GM18907 (cell line): Measurements from ENCODE around the gene HECA.
"Not testable (repeated sequence)": the region's sequence is repeated elsewhere in the genome, so short reads cannot be mapped to it uniquely, and the experiment has no call there.

ENCODE experiments used
- ATAC-seq: cut with Tn5 transposase; IDR thresholded peaks from one replicate; pipeline ENCODE4 v1.9.1; 2021; ENCODE audit warnings: mild to moderate bottlenecking, moderate library complexity; ENCODE audit not compliant: unreplicated experiment

HECA gene

GRCh38 chr6:139135578-139136545, 982 bp downstream of the HECA start:
- ATAC-seq, result peak; percentile 35

DNA sequence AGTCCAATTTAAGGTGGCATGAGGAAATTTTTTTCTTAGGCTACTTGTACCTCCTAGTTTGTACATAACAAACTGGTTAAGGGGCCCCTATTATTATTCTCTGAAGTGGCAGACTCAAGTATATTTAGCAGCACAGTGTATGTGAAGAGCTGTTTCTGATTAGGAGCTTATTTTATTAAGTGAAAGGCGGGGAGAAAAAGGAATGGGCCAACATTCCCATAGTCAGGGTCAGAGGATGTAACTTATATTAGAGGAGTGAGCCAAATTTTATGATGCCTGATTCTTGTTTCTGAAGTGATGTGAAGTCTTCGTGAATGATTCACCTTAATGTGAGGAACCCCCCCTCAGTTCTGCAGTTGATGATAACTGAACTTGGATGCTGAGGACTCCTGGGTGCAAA, 2.8 kb downstream of the HECA start:
- ATAC-seq, result no peak

DNA sequence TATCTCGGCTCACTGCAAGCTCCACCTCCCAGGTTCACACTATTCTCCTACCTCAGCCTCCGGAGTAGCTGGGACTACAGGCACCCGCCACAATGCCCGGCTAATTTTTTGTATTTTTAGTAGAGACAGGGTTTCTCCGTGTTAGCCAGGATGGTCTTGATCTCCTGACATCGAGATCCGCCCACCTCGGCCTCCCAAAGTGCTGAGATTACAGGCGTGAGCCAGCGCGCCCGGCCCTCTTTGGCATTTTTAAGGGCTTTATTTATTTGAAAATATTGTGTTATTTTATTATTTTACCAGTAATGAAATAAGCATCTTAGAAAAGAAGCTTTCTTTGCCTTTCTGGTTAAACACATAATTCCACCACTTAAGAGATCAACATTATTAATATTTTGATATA, 6.0 kb downstream of the HECA start:
- not testable (repeated sequence) for ATAC-seq

DNA sequence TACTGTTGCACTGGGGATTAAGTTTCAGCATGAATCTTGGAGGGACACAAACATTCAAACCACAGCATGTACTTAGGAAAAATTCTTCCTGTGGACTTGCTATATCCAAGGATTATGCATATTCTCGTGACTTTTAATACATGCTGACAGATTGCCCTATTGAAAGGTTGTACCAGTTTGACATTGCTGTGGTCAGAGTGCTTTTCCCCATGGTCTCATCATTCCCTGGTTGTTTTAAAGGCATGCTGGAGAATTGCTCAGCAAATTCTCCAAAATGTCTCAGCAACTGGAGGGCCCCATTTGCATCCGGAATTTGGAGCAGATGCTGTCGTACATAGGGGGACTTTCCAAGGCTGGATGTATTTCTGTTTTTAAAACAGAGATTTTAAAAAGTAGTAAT, 7.4 kb downstream of the HECA start:
- ATAC-seq, result no peak

DNA sequence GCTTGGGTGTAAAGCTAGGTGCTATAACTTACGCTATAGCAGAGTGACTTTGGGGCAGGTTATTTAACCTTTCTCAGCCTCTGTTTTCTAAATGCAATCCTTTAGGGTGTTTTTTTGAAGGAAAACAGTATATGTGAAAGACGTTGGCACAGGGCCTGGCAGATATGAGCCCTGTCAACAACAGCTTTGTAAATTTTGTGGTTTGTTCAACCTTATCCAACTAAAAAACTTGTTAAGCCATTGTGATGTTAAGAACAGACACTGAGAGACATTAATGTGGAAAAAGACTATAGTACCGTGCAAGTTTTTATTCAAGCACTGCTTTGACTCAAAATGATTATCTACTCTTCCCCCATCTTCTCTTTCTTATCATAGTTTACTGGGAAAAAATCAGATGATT, 8.2 kb downstream of the HECA start:
- no peak for ATAC-seq

DNA sequence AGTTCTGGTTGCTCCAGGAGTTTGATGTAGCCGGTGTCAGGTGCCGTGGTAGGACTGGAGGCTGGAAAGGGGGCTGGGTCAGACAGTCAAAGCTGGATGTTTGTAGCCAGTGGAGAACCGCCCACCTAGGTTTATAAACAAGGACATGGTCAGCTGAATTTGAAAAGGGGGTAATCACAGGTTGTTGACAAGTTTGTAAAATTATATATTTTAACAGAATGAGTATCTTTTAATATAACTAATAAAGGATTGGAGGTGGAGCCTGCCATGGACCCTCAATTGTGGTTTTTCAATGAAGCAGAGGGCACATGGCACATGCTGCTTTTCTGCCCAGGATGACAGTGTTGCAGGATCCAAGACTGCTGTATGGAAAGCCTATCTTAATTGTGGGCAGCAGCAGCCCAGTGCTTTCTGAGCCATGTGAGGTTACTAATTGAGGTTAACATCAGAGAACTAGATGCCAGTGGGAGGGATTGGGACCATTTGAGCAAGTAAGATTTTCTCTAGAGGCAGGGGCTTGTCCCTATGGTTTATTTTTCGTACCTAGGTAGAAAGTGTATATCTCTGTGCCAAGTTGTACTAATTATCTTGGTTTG, 9.7 kb downstream of the HECA start:
- ATAC-seq, result no peak

DNA sequence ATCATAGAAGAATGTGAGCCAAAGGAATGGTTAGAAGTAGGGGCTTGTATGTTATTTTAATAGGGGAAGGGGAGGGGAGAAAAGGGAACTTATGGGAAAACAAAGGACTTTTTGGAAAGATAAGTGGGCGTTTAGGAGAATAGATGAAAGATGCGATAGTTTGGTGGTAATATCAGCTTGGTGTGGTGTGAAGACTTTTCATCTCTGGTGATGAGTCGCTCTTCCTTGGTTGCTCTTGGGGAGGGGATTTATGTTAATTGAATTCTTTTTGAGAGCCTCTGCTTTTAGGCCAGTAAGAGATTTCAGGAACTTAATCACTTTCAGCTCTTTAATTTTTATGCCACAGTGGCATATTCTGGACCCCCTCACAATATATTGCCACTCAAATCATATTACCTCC, 10.8 kb downstream of the HECA start:
- ATAC-seq, result no peak

DNA sequence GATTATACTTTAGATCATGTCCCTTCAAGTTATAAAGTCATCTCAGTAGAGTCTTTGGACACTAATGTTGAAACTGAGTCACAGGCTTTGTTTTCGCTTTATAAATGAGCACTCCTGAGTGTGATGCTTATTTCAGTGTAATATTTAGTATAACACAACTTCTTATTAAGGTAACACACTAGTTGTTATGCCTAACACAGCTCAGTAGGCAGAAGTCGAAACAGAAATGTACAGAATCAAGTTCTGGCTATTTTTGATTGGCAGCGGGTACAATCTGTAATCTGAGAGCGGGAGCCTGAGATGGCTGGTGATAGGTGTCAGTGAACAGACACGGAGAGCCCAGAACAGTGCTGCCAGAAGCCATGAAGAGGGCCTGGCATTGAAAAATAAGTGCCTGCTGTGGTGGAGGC, 11.4 kb downstream of the HECA start:
- ATAC-seq, result no peak

- ATAC-seq, result no peak
Measured at GRCh38 chr6:139147628-139148027, 12.7 kb downstream of the HECA start.

- no peak for ATAC-seq
Measured at GRCh38 chr6:139148557-139149235, 13.8 kb downstream of the HECA start.

DNA sequence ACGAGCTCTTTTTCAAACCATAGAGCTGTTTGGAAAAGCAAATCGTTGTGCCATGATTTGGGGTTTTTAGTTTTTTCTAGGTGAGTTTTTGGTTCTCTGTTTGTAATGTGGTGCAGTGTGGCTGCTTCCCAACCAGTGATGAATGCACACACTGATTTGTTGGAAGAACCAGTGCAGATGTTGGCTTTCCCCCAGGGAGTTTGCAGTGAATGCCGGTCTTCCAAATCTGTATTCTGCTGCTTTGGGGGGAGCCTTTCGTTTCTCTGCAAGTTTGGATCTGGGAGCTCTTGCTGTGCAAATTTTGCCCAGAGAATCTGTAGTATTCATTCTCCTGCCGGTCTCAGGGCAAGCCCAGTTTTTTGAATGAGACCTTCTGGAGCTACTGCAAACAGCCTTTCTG, 14.5 kb downstream of the HECA start:
- ATAC-seq, result no peak

DNA sequence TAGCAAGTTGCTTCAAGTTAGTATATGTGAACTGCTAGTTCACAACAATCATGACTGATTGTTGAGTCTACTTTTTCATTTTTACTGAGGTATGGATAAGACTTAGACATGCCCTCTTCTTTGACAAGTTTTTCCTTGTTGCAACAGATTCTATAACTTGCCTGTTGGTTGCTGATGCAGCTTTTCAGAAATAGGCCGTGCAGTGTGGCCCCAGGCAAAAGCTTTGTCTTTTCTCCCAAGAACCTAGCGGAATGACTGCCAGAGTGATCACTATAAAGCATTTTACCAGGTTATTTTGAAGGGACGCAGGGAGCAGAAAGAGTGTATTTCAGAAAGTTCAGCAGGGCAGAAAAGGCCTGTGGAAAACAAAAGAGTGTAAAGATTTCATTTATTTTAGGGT, 16.0 kb downstream of the HECA start:
- no peak for ATAC-seq

GRCh38 chr6:139151425-139152087, 16.7 kb downstream of the HECA start:
- ATAC-seq, result no peak

DNA sequence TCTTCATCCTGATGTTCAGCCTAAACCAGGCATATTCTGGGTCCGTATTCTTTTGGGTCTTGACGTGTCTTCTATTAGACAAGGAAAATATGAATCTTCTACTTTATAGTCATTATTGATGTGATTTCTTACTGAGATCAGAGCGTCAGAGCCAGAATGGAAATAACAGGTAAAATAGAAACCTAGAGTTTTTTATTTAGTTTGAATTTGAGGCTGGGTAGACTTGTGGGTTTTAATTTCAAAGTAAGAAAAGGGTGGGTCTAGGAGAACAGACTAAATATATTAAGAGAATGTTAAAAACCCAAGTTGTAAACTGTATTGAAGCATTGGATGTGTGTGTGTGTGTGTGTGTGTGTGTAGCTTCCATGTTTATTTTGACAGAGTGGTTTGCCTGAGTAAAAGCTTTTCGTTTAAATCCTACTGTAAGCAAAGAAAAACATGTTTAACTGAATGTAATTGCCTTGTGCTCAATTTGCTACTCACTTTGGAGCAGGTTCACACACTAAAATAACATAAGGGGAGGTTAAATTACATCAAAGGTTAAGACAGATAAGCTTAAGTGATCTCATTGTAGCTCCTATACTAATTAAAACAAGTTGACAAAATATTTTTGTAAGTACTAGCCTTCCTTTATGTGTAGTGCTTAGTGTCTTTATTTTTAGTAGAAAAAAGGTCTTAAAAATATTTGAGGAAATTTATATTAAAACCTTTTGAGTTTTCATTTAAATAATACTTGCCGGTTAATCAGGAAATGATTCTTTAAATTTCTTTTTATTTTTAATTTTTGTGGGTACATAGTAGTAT, 17.4 kb downstream of the HECA start:
- ATAC-seq, result no peak

DNA sequence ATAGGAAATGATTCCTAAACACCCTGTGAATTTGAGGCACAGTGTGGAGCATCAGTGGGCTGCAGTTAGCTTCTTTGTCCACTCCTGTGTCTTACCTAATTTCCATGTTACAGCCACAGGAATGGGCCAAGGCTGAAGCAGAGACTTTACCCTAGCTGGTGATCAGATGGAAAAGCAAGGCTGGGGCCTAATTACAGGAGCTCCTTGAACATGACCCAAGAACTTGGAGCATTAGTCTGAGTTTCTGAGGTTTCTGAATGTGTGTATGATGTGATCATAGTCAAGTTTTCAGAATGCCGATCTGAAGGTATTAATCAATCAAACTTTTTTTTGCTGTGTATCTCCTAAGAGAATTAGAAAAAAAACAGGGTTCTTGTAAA, 18.0 kb downstream of the HECA start:
- no peak for ATAC-seq

- no peak for ATAC-seq
Measured at GRCh38 chr6:139153855-139154254, 19.0 kb downstream of the HECA start.

DNA sequence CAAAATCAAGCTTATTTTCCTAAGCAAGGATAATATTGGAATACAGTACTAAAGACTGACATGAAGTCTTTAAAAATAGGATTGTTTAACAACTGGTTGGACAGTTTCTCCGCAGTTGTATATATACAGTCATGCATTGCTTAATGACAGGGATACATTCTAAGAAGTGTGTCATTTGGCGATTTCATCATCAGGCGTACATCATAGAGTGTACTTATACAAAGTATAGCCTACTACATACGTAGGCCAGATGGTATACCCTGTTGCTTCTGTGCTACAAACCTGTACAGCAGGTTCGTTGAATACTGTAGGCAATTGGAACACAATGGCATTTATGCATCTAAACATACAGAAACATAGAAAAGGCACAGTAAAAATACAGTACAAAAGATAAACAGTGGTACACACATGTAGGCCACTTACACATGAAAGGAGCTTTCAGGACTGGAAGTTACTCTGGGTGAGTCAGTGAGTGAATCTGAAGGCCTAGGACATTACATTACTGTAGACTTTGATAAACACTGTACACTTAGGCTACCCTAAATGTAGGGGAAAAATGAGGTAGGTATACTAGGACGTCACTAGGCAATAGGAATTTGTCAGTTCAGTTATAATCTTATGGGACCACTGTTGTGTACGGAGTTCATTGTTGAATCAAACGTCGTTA, 20.1 kb downstream of the HECA start:
- ATAC-seq, result no peak

DNA sequence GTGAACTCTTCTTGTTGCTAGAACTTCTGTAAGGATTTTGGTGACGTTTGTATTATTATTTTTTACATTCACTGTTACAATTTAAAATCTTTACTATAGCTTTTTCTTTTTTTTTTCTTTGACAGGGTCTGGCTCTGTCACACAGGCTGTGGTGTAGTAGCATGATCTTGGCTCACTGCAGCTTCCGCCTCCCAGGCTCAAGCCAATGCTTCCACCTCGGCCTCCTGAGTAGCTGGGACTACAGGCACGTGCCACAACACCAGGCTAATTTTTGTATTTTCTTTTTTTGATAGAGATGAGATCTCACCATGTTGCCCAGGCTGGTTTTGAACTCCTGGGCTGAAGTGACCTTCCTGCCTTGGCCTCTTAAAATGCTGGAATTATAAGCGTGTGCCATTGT, 21.2 kb downstream of the HECA start:
- ATAC-seq, result no peak

GRCh38 chr6:139156551-139156950, 21.7 kb downstream of the HECA start:
- ATAC-seq, result no peak

- ATAC-seq, result not testable (repeated sequence)
Measured at GRCh38 chr6:139157086-139157485, 22.2 kb downstream of the HECA start.
